Upper lobe of right lung (tissue), 1 donor: ENCODE data around the gene SYTL2. TPM values are rescaled to one million over a fixed set of nuclear protein-coding genes. Genes with fewer than 3 reads are reported as not detected.
"Not testable (repeated sequence)": the region's sequence is repeated elsewhere in the genome, so short reads cannot be mapped to it uniquely, and the experiment has no call there.

Source experiments
- ATAC-seq: fragments of 200-7000 bp; cut with Tn5 transposase; one replicate; pipeline ENCODE4 v1.9.1; 2020; ENCODE audit warnings: mild to moderate bottlenecking, moderate library complexity
- DNase-seq: peaks from one replicate; pipeline ENCODE4 v3.0.0-alpha.2; 2020
- H3K27ac ChIP-seq: fragments of 200-600 bp; one replicate; pipeline ENCODE4 v1.8.0; 2022
- H3K27me3 ChIP-seq: fragments of 200-600 bp; one replicate; pipeline ENCODE4 v1.8.0; 2022; ENCODE audit warnings: mild to moderate bottlenecking
- H3K36me3 ChIP-seq: fragments of 200-600 bp; one replicate; pipeline ENCODE4 v1.8.0; 2022
- H3K4me1 ChIP-seq: fragments of 200-600 bp; one replicate; pipeline ENCODE4 v1.8.0; 2022
- H3K4me3 ChIP-seq: fragments of 200-600 bp; one replicate; pipeline ENCODE4 v1.8.0; 2022; ENCODE audit warnings: mild to moderate bottlenecking
- H3K9me3 ChIP-seq: fragments of 200-600 bp; one replicate; pipeline ENCODE4 v1.8.0; 2022
- intact Hi-C: fragments of 100-400 bp; cut with DNase I; formaldehyde crosslinking; loops from one replicate; pipeline ENCODE4 v1.11.0; 2022
- total RNA-seq: library from RNA; stranded (reverse); fragmentation: NEBNext Ultra II Directional; extraction: Animal tissue kit (Norgen Biotek cat#: 25700); gene quantifications from one replicate; pipeline ENCODE4 v1.2.1, GENCODE V29; 2021
- TF ChIP-seq, protein P1 (sequence below): fragments of 200-600 bp; IDR thresholded peaks from one replicate; pipeline ENCODE4 v1.8.0; 2022; ENCODE audit warnings: antibody characterized with exemption
- donor health status: DM: no; HTN: yes; CAD: no; lungs with severe emphysema.

SYTL2 gene
- total RNA-seq, 1 donor from 2014 or later = 36.5 TPM

DNA sequence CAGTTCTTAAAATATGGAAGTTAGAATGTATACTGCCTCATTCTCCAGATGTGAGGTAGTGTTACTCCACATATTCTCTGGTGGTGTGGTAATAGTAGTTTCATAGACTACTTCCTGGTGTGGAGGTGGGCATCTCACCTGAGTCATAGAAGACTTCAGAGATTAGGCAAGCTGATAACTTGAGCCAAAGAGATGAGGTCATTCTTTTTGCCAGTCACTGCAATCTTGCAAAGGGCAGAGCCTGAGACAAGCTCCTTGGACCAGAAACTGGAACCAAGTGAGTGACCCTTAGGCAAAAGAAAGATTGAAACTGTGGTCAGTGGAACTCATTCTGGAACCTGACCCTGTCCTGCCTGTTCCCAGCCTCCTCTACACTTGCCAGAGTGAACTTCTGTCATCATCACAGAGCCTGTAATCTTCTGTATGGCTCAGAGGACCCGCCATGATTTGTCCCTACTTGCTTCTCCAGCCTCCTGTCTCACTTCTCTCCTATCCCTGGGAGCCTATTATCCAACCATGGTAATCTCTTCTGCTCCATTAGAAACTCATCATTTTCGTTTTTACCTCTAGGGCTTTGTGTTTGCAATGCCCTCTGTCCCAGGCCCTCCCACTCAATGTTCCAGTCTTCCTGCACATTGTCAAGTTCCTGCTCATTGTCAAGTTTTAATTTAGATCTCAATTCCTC lies 33.6 kb upstream of the SYTL2 start:
- ATAC-seq (peak; percentile 91), DNase-seq (no peak)
- Histone ChIP-seq H3K27me3 (no peaks in the 10 kb centered on the region), H3K4me1 (no peaks in the 10 kb centered on the region), H3K36me3 (no peaks in the 10 kb centered on the region), H3K4me3 (no peak overlapping the region), H3K27ac (no peak overlapping the region), H3K9me3 (no peaks in the 10 kb centered on the region)
- intact Hi-C loops = no loop called here
- TF ChIP-seq, protein P1, sequence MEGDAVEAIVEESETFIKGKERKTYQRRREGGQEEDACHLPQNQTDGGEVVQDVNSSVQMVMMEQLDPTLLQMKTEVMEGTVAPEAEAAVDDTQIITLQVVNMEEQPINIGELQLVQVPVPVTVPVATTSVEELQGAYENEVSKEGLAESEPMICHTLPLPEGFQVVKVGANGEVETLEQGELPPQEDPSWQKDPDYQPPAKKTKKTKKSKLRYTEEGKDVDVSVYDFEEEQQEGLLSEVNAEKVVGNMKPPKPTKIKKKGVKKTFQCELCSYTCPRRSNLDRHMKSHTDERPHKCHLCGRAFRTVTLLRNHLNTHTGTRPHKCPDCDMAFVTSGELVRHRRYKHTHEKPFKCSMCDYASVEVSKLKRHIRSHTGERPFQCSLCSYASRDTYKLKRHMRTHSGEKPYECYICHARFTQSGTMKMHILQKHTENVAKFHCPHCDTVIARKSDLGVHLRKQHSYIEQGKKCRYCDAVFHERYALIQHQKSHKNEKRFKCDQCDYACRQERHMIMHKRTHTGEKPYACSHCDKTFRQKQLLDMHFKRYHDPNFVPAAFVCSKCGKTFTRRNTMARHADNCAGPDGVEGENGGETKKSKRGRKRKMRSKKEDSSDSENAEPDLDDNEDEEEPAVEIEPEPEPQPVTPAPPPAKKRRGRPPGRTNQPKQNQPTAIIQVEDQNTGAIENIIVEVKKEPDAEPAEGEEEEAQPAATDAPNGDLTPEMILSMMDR = no peak

DNA sequence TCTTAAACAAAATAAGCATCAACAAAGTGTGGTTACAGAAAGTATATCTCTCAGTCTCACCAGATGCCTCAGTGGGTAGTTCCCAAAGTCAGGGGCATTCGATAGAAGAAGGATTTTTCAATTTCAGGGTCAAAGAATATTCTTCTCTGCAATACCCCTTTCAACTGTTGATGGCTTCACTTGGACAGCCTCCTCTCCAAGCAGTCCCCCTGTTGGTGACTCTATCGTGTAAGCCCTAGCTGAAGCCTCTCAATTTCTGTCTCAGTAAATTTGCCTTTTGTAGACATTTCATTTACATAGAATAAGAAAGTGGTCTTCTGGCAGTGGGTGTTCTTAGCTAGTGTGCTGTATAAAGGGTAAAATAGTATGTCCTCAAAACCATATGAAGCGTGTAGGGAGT lies 33.0 kb upstream of the SYTL2 start:
- Histone ChIP-seq H3K36me3 (no peaks in the 10 kb centered on the region), H3K27ac (no peak overlapping the region), H3K27me3 (no peaks in the 10 kb centered on the region), H3K9me3 (no peaks in the 10 kb centered on the region), H3K4me1 (no peaks in the 10 kb centered on the region), H3K4me3 (no peak overlapping the region)
- DNase-seq (no peak), ATAC-seq (no peak)
- TF ChIP-seq, protein P1 = no peak
- intact Hi-C loops = no loop called here

DNA sequence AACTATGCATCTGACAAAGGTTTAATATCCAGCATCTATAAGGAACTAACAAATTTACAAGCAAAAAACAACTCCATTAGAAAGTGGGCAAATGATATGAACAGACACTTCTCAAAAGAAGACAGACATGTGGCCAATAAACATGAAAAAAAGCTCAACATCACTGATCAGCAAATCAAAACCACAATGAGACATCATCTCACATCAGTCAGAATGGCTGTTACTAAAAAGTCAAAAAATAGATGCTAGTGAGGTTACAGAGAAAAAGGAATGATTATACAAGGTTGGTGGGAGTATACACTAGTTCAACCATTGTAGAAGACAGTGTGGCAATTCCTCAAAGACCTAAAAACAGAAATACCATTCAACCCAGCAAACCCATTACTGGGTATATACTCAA lies 30.0 kb upstream of the SYTL2 start:
- DNase-seq, H3K4me1 ChIP-seq, intact Hi-C loops, H3K4me3 ChIP-seq, H3K36me3 ChIP-seq, H3K27ac ChIP-seq, ATAC-seq, H3K9me3 ChIP-seq, H3K27me3 ChIP-seq: not testable (repeated sequence)

DNA sequence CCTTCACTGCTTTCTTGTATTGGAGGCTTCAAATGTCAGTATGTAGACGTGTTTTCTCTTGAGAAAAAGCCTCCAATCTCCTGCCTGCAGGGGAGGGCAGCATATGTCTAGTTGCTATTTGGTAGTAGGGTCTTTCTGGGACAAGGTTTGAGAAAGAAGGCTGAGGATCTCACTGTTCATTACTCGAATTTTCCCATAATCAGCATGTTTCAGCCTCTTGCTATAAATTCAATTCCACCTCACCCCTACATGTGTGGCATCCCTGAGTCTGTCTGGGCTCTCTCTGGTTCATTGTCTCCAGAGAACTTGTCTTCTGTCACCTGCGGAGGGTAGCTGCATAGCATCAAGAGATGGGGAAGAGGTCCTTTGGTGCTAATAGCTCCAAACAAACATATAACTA lies 24.8 kb upstream of the SYTL2 start:
- no peak for ATAC-seq
- Histone ChIP-seq H3K27me3 (no peaks in the 10 kb centered on the region), H3K9me3 (no peaks in the 10 kb centered on the region), H3K4me1 (no peaks in the 10 kb centered on the region), H3K27ac (no peak overlapping the region), H3K36me3 (no peaks in the 10 kb centered on the region), H3K4me3 (no peak overlapping the region)
- TF ChIP-seq, protein P1 = no peak
- intact Hi-C loops = no loop called here
- no peak for DNase-seq

DNA sequence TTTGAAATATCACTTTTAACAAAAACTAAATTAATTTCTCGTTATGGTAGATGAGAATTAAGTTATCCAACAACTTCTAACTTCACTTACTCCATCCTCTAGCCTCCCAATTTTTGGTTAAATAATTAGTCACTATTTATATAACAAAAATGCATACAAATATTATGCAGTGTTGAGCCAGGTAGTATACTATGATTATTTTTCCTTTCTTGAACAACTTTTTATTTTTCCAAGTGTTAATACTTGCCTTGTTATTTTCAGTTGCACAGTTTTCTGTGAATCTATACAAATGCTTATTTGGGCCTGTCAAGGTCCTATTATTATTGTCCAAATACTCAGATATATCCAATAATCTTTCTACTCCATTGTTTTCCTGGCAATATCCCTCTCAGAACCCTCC lies 24.3 kb upstream of the SYTL2 start:
- ATAC-seq (no peak), DNase-seq (no peak)
- Histone ChIP-seq H3K27ac (no peak overlapping the region), H3K4me3 (no peak overlapping the region), H3K4me1 (no peaks in the 10 kb centered on the region), H3K36me3 (no peaks in the 10 kb centered on the region), H3K9me3 (no peaks in the 10 kb centered on the region), H3K27me3 (no peaks in the 10 kb centered on the region)
- intact Hi-C loops = no loop called here
- TF ChIP-seq, protein P1 = no peak

DNA sequence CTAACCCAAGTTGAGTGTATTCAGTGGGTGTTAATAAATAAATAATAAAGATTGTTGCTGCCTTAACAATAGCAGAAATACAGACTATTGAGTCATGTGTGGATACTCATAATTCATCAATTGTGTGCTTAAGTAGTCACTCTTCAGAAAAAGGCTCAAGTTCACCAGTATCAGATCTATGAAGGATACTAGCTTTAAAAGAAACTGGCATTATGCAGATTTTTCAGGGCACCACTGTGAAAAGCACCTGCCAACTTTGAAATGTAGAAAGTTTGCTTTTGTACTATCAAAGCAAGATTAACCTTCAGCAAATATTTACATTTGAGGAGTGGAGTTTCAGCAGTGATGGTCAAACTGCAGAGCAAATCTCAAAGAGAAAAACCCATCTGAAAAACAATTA lies 20.1 kb upstream of the SYTL2 start:
- DNase-seq = no peak
- Histone ChIP-seq H3K4me1 (peaks cover 4% of the 10 kb centered on the region), H3K27ac (no peak overlapping the region), H3K9me3 (no peaks in the 10 kb centered on the region), H3K36me3 (no peaks in the 10 kb centered on the region), H3K4me3 (no peak overlapping the region), H3K27me3 (no peaks in the 10 kb centered on the region)
- ATAC-seq = no peak
- intact Hi-C loops = no loop called here
- TF ChIP-seq, protein P1 = no peak
